Bone marrow (tissue), 2 donors: ENCODE measurements around the gene STPG3.

Experiments
- DNase-seq, 2 donors: peaks; one replicate each; lab custom pipeline; 2025; lab: John Stamatoyannopoulos, UW

Gene STPG3

DNA sequence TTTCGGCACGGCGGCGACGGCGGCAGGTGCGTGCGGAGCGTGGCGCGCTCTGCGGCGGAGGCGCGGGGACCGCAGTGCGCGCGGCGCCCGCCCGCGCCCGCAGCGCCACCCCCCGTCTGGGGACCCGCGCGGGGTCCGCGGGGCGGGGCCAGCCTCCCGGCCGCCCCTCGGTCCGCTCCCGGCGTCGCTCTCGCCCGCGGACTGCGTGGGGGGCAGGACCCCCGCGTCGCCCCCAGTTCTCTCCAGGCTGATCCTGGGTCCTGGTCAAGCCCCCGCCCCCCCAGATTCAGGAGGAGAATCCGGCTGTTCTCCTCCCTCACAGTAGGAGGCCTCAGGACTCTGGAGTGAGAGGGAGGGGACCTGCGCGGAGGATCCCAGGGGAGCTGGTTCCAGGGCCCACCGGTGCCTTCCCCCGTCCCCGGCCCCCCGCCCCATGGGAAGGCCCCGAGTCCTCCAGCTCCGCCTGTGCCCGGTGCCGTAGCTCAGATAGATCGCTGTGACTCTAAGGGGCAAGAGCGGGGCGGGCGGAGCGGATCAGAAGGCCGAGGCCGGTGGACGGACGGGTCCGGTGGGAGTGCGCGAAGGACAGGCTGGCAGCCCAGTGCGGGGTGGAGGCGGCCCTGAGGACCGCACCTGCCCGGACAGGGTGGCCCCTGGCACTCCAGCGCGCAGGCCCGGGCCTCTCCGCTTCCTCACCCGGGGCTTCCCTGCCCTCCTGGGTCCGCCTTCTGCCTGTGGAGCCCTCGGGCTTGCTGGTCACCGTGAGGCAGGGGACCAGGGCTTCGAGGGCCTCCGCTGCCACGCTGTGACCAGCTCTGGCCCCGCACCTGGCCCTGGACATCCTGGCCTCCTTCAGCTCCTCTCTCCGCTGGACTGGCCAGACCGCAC is 28.7 kb upstream of the STPG3 start, which contains the start of gene RNF208:
RNF208 (minus strand) TSS at position 51 of the 888 bp plus-strand sequence. CDS start 1,028 bp downstream, outside the sequence.
- no peak for DNase-seq

DNA sequence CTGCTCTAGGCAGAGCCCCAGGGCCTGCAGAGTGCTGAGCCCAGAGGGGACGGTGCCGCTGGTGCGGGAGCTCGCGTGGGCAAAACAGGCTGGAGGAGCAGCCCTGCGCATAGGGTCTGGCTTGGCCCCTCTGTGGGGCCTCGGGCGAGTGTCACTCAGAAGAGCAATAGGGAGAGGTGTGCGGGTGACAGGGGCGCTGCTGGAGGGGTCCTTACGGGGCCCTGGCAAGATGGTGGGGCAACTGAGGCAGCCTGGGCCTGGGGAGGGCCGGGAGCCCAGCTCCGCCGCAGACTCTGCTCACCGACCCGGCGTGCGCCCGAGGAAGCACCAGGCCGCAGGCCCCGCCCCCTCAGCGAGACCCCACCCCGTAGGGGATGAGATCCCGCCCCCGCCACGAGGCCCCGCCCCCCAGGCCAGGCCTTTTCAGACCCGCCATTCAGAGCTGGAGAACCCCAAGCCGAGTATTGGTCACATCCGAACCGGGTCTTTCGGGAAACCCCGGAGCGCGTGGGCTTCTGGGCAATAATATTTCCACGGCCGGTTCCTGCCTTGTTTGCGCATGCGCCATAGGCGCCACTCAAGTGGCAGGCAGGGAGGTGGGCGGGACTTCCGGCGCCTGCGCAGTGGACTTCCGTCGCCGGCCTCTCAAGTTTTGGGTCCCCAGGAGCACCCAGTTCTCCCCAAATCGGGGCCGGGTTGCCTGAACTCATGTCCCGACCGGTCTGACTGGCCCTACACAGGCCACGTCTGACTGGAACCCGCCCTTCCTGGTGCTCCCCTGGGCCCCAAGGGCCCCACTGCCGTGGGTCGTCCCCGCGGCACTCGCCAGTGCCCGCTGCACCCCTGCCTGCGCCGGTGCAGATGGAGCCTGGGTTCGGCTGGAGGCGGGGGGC is 27.8 kb upstream of the STPG3 start:
- DNase-seq: peak; percentile 93 to 96

DNA sequence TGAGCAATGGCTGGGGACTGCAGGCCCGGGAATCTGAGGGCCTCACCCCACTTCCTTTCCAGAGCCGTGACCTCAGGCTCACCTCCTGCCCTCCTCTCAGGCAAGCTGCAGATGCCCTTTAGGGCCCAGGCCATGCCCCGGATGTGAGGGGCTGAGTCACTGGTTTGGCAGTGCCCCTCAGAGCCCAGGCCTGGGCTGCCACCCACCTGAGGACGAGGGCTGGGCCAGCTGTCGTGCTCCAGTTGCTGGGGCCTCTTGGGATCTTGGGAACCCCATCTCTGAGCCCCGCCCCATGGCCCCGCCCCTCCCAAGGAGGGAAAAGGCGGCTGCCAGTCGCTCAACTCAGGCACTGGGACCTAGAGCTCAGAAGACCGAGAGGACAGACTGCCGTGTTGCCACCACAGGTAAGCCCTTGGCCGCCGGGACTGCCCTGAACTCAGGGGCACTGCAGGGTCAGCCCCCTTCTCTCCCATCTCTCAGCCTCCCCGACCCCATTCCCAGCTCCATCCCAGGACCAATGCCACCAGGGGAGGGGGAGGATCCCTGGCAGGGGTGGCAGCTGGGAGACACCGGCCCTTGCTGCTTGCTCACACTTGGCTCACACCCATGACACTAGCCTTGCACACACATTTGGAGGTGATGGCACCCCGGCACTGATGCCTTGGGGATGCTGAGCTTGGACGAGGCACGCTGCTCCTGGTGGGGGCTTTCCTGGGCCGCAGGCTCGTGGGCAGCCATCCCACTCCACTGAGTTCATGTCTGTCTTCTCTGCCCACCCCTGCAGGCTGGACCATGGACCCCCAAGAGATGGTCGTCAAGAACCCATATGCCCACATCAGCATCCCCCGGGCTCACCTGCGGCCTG is 26.0 kb upstream of the STPG3 start, which contains the start of gene CYSRT1:
CYSRT1 (plus strand) TSS at position 345 of the 865 bp plus-strand sequence; CDS start at position 793, 448 bp downstream.
- DNase-seq: no peak

- no peak for DNase-seq
Observed at GRCh38 chr9:137225699-137226331, 25.3 kb upstream of the STPG3 start.

DNA sequence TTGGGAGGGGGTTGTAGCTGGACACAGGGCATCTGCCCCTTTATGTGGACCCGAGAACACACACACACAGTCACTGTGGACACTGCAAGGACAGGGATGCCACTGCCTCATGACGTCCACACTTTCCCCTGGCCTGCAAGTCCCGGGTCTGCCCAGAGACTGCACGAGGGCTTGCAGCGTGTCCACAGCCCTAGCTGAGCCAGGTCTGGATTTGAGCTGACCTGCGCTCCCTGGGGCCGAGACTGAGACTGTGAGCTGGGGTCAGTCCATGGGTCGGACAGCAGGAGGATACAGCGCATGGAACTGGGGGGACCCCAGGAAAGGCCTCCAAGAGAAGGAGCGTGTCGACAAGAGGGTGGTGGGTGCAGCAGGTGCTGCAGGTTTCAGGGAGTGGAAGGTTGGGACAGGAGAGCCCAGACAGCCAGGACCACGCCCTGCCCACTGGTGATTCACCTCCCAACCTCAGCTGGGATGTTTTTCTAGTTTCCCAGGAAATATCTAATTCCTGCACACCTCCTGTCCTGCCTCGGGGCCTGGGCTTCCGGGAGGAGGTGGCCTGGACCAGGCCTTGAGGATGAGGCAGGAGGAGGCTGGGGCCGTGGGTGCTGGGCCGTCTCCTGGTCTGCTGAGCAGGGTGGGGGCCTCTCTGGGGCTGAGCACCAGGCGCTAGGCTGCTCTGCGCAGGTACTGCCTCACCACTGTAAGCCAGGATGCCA is 24.6 kb upstream of the STPG3 start:
- DNase-seq: no peak

DNA sequence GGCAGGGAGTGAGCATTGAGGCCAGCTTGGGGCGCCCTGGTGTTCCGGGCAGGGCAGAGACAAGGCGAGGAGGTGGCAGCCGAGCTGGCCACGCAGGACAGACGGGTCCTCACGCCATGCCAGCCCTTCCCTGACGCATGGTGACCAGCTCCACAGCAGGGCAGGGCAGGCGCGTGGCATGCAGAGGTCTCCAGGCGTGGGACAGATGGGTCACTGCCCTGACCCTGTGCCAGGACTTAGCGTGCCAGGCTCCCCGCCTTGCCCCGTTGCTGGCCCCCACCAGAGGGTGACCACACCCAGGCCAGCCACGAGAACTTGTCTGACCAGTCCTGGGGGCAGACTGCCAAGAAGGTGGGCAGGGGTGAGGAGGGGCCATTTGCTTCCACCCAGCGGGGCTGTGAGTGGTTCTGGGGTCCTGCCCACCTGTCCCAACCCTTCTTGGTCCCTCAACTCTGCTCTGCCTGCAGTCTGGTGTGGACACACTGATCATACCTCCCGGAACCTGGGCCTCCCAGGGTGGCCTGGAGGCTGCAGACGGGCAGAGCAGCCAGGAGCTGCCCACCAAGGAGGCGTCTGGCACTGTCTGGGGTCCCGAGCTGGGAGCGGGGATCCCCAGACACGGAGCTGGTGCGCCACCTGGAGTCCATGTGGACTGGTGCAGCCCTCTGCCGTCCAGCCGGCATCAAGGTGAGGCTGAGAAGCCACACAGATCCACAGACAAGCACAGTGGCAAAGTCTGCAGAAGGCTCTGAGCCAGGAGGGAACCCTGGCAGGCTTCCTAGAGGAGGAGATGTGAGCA is 23.8 kb upstream of the STPG3 start, which contains the start of gene RNF224:
RNF224 (plus strand) TSS at position 449 of the 799 bp plus-strand sequence. CDS start 834 bp downstream, outside the sequence.
- peak; percentile 37 to 48 for DNase-seq

DNA sequence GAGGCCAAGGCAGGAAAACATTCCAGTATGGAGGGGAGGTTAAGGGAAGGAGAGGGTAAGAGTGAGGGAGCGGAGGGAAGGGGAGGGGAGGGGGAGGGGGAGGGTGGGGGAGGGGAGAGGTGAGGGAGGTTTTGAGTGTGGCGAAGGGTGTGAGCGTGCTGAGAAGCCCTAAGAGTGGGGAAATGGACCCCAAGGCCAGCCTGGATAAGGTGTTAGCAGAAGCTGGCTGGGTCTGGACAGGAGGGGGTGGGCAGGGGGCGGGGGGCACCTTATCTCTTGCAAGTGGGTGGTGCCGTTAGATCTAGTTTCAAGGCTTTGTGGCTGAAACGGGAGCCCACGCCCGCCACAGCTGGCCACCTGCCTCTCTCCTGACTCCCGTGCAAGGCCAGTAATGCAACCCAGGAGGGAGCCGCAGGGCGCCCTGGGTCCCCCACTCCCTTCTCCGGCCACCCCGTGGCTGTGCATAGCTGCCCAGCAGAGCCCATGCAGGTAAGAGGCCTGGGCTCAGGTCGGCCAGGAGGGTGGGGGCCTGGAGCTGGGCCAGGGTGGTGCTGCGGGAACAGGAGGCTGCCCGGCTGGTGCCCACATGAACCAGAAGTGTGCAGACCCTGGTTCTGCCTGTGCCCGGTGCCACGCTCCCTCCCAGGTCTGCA is 23.1 kb upstream of the STPG3 start:
- DNase-seq: no peak

GRCh38 chr9:137228506-137228967 is 22.5 kb upstream of the STPG3 start:
- no peak for DNase-seq

GRCh38 chr9:137228968-137229896 is 21.9 kb upstream of the STPG3 start:
- DNase-seq: no peak

- no peak for DNase-seq
Observed at GRCh38 chr9:137229903-137230704, 21.0 kb upstream of the STPG3 start.

GRCh38 chr9:137230705-137231371 is 20.2 kb upstream of the STPG3 start, which contains the start of gene SLC34A3:
Gene SLC34A3, plus strand, starts transcription at chr9:137230901. Its CDS starts 802 bp downstream, at chr9:137231703.
- no peak for DNase-seq

GRCh38 chr9:137231372-137232039 is 19.6 kb upstream of the STPG3 start:
- no peak for DNase-seq

DNA sequence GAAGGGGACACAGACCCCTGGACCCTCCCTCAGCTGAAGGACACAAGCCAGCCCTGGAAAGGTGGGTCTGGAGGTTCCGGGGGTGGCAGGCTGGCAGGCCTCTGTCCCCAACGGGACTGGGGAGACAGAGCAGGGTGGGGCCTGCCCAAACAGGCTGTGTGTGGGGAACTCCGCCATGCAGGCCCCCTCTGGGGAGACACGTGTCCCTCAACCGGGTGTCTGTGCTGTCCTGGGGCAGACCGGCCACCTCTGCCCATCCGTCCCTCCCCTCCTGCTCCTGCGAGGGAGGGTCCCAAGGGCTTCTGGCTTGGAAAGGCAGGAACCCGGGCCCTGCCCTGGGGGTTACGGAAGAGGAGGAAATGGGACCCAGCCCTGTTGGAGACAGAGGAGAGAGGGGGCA is 19.0 kb upstream of the STPG3 start:
- no peak for DNase-seq

- no peak for DNase-seq
Observed at GRCh38 chr9:137232510-137232909, 18.6 kb upstream of the STPG3 start.

DNA sequence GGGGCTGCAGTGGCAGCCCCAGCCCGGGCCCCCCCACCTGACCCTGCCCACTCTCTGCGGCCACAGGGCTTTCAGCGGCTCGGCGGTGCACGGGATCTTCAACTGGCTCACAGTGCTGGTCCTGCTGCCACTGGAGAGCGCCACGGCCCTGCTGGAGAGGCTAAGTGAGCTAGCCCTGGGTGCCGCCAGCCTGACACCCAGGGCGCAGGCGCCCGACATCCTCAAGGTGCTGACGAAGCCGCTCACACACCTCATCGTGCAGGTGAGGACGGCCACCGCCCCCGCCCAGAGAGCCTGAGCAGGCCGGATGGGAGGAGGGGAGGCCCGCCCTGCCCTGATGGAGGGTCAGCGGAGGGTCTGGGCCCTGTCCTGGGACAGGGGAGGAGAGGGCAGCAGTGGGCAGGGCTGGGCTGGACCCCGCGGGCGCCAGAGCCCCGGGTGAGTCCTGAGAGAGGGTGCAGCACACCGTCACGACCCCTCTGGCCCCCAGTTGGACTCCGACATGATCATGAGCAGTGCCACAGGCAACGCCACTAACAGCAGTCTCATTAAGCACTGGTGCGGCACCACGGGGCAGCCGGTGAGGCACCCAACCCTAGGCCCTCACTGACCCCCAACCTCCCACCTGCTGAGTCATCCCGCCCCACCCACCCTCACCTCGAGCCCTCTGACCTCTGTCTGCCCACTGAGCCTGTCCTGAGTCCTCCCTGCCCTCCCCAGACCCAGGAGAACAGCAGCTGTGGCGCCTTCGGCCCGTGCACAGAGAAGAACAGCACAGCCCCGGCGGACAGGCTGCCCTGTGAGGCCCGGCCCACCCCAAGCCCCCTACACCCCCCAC is 17.7 kb upstream of the STPG3 start:
- no peak for DNase-seq
